Occipital lobe (tissue), 2 donors: Measurements from ENCODE around the gene CCDC170. TPM values are rescaled to one million over a fixed set of nuclear protein-coding genes. Genes with fewer than 3 reads are reported as not detected.
"Not testable (repeated sequence)": the region's sequence is repeated elsewhere in the genome, so short reads cannot be mapped to it uniquely, and the experiment has no call there.

Experiments
- DNase-seq: peaks from one replicate; lab custom pipeline; 2025; lab: John Stamatoyannopoulos, UW
- total RNA-seq: library from RNA; depleted of rRNA; stranded (reverse); fragments of >200 nt; gene quantifications from one replicate; pipeline ENCODE4 v1.2.3, GENCODE V29; 2014

The CCDC170 gene, protein sequence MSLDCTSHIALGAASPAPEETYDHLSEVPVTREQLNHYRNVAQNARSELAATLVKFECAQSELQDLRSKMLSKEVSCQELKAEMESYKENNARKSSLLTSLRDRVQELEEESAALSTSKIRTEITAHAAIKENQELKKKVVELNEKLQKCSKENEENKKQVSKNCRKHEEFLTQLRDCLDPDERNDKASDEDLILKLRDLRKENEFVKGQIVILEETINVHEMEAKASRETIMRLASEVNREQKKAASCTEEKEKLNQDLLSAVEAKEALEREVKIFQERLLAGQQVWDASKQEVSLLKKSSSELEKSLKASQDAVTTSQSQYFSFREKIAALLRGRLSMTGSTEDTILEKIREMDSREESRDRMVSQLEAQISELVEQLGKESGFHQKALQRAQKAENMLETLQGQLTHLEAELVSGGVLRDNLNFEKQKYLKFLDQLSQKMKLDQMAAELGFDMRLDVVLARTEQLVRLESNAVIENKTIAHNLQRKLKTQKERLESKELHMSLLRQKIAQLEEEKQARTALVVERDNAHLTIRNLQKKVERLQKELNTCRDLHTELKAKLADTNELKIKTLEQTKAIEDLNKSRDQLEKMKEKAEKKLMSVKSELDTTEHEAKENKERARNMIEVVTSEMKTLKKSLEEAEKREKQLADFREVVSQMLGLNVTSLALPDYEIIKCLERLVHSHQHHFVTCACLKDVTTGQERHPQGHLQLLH
- total RNA-seq: 0.47 TPM

DNA sequence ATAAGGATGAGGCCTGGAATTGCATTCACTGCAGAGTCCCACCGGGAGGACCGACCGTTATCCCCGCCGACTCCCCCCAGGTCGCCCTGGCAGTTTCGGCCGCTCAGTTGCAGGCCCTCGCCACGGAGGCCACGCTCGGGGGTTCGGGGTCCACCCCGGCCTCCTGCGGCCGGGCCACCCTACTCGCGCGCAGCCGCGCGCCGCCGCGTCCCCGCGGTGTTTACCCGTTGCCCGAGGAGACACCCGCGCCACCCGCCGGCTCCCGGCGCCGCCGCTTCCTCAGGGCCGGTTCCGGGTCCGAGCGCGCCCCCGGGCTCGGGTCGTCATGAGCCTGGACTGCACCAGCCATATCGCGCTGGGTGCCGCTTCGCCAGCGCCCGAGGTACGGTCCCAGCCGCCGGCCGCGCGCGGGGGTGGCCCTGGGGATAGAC is at the start of gene CCDC170:
Gene CCDC170 (plus strand): TSS at position 214 of the 431 bp plus-strand sequence. CDS start 112 bp downstream, at position 326.
- peak; percentile 25 for DNase-seq

DNA sequence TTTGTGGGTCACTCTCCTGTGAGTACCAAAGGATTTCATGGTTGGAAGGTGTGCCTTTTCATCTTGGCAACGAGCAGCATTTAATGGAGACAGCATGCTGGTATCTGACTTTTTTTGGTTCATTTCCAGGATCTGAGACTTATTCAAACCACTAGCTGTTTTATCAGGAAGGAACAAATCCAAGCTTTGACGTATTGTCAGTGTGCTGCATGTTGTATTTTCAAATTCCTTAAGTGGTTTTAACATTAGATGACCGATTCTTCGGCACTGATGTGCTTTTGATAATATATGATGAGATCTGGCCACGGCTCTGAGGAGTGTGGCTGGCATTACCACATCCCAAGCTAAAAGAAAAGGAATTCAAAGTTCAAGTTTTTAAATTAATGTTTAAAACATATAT is 48.3 kb upstream of the CCDC170 start:
- no peak for DNase-seq

DNA sequence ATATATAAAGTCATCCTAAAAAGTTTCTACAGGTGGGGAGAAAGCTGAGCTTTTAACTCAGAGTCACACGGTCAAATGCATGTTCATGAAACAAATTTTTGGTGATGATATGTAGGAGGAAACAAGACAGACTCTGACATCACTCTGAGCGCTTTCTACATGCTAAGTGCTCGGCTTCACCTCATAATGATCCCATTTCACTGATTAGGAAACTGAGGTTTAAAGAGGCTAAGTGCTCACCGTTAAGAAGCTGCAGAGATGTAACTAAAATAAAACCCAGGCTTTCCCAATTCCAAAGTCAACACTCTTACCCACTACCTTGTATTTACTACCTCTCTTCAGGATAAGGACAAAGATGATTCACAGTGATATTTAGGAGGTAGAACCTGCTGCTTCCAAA is 46.6 kb upstream of the CCDC170 start:
- DNase-seq: no peak

DNA sequence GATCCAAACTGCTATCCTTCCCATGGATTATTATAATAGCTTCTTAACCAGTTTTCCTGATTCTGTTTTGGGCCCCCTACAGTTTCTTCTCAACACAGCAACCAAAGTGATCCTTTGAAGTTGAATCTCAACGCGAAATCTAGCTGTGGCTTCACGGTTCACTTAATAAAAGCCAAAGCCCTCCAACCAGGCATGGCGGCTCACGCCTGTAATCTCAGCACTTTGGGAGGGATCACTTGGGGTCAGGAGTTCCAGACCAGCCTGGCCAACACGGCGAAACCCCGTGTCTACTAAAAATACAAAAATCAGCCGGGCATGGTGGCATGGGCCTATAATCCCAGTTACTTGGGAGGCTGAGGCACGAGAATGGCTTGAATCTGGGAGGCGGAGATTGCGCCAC is 45.2 kb upstream of the CCDC170 start:
- DNase-seq: no peak

DNA sequence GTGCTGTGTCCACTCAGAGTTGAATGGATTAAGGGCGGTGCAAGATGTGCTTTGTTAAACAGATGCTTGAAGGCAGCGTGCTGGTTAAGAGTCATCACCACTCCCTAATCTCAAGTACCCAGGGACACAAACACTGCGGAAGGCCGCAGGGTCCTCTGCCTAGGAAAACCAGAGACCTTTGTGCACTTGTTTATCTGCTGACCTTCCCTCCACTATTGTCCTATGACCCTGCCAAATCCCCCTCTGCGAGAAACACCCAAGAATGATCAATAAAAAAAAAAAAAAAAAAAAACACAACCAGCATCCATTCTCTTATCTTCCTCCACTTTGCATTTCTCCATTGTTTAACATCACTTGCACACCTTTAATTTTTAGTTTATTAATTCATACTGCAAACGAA is 42.9 kb upstream of the CCDC170 start:
- not testable (repeated sequence) for DNase-seq

DNA sequence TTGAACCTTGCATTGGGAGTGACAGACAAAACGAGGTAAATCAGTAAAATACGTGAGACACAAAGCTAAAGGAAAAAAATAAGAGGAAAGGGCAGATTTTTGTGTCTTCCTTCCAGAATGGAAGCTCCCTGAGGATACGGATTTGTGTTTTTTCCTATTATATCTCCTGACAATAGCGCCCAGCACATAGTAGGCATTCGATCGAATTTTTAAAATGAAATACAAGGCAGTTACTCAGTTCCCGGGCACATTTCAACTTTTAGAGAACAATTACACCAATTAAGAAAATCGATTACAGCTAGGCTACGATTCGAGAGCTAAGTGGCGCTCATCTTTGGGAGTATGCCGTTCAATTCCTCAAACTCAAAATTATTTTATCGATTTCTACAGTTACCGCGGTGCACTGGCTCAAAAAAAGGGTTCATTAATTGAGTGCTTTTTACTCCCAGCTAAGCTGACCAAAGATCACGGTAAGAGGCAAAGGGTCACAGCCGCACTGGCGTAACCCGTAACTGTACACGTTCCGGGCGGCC is 42.3 kb upstream of the CCDC170 start:
- no peak for DNase-seq

DNA sequence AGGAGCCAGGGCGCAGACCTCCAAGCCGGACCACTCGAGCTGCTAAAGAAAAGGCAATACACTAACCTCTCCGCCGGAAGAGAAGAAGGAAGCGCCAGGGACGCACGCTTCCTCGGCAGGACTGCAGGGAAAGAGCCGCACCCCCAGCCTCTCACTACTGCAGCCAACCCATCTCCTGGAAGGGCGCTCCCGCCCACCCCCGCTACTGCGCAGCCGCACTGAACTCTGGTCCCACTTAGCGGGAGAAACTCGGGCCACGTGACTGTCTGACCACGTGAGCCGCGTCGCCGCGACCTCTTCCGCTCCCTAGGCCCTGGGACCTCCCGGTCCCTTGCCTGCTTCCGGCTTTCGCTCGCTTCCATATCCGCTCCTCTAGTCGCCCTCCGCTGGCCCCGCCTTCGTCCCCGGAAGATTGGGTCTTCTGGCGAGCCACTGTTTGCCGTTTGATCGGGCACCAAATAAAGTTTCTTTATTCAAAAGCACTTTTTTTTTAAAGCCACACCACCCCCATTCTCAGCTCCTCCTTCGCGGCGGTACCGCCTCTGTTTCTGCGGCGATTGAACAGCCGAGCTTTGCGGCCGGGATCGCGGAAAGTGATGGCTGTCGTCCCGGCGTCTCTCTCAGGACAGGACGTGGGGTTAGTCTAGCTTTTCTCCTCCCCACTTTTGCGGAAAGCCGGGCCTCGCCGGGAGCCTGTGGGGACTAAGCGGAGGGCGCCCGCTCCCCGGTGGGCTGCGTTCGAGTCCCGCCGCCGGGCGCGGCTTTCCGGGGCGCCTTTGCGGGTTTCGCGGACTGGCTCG is 41.7 kb upstream of the CCDC170 start, which contains the start of gene RMND1:
Gene RMND1 (minus strand): TSS at position 177 of the 800 bp plus-strand sequence. CDS start 6,315 bp downstream, outside the sequence.
- DNase-seq: peak; percentile 98

DNA sequence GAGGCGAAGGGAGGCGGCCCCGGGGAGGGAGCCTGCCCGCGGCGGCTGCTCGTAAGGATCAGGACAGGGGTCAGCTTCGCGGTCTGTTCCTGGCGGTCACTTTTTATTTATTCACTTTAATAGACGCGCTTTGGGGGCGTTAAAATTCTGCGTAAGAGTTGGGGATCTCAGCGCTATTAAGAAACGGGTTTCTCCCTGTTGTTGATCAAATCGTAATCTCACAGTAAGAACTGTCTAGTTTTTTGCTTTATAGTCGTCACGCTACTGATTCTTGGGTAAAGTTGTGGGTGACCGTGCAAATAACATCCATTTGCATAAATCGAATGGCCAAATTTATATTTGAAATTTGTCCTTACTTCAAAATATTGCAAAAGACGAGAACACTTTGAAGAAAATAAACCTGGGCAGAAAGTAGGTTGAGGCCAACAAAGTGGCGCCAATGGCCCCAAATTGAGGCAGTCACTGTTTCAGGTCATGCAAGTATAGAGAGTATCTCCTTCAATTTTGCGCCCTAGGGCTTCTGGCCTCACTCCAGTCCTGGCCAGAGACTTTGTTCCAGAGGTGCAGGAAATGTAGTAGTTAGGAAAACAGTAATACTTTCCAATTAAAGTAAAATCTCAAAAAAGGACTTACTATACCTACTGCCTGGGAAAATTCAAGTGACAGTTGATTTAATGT is 40.9 kb upstream of the CCDC170 start:
- no peak for DNase-seq

DNA sequence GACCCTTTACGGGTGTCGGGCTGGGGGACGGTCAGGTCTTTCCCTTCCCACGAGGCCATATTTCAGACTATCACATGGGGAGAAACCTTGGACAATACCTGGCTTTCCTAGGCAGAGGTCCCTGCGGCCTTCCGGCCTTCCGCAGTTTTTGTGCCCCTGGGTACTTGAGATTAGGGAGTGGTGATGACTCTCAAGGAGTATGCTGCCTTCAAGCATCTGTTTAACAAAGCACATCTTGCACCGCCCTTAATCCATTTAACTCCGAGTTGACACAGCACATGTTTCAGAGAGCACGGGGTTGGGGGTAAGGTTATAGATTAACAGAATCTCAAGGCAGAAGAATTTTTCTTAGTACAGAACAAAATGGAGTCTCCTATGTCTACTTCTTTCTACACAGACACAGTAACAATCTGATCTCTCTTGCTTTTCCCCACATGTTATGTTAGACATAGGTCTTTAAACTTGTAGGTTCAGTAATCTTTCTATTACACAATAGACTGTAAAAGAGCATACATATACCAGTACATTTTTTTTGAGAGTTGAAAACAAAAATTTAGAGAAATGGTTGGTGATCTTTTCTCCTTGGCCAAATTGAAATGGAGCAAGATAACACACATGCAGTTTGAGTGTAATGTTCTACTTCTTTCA is 37.9 kb upstream of the CCDC170 start:
- DNase-seq: not testable (repeated sequence)

DNA sequence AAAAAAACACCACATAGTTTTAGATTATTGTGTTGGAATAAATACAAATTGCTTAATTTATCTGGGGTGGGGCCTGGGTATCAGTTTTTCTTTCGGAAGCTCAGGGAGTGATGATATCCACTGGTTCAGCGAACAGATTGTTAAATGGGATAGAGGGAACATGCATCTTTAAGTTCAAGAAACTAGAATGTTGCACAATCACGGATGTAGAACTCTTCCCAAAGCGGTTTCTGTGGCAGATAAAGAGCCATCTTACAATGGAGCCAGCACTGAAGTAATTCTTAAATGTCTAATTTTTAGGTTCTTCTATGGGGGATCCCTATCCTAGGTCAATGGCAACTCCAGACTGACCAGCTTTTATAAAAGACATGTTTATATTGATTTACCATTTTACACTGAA is 32.1 kb upstream of the CCDC170 start:
- DNase-seq: no peak

DNA sequence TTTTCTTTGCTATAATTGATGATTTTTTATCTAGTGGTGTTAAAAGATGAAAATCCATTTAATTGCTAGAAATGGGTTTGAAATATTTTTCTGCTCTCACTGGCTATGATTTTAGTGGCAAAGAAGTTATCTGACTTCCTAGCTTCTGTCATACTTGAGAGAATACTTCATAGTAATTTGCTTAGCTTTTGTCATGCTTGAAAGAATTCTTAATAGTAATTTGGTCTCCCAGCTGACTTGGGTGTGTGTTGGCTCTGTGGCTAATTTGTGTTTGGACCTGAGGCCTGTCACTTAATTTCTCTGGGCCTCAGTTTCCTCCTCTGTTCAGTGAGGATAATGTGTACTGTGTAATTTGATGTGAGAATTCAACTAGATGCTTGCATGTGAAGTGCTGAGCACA is 29.1 kb upstream of the CCDC170 start:
- no peak for DNase-seq

DNA sequence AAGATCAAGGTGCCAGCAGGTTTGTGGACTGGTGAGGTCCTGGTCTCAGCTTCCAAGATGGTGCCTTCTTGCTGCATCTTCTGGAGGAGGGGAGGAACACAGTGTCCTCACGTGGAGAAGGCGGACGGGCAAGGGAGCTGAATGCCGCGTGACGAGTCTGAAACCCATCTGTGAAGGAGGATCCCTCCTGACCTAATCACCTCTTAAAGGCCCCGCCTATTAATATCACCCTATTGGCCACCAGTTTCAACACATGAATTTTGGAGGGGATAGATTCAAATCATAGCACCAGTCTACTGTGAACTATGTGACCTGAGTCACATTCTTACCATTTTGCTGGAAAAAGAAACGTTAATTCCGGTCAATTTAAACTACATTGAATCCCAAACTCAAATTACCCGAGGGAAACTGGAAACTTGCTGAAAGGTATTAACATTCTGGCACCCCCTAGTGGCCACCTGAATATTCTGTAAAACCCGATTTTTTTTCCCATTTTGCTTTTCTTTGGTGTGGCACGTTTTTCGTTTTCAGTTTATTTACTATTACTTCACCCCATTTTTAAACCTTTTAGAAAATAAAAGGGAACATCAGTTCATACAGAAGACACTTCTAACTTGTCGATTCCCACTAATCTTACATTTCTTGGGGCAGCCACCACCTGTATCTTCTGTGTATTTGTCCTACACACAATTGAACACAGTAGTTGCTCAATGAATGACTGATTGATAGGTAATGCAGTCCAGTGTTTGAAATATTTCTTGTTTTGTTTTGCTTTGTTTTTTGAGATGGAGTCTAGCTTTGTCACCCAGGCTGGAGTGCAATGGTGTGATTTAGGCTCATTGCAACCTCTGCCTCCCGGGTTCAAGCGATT is 17.9 kb upstream of the CCDC170 start:
- DNase-seq: no peak

DNA sequence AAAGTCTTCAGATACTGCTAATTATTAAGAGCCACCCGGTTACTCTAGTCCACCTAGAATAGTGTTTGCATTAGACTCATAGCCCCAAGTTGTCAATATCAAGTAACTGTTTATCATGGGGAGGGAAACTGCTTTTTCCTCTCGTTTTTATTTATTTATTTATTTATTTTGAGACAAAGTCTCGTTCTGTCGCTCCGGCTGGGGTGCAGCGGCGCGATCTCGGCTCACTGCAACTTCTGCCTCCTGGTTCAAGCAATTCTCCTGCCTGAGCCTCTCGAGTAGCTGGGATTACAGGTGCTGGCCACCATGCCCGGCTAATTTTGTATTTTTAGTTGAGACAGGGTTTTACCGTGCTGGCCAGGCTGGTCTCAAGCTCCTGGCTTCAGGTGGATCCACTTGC is 16.1 kb upstream of the CCDC170 start:
- no peak for DNase-seq

DNA sequence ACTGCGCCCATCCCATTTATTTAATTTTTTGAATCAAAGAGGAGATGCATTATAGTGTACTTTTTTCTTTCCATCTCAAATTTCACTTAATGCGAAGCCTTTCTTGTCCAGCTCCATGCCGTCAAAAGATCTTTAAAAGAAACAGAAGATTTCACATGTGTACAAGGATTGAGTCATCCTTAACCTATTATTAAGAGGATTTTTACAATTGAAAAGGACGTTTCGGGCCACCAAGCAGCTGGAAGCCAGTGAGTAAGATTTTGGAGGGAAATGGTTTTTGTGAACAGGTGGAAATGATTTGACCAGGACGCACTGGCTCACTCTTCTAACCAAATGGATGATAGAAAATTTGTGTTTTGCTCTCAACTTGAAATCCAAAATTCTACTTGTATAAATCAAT is 15.1 kb upstream of the CCDC170 start:
- DNase-seq: no peak

DNA sequence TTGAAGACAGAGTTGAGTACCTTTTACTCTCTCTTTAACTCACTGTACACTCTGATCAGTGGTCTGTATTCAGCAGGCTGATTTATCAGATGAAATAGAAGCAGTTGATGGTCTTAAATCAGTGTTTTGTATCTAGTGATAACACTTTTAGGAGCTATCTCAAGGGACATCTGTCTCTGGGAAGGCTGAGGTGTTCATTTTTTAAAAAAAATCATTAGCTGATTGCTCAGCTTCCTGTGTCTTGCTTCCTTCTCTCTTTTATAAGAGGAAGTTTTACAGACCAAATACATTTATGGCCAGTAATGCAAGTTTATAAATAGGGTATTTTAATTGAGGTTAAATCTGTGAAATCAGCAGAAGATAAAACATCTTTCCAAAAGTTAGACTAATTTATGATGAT is 12.0 kb upstream of the CCDC170 start:
- no peak for DNase-seq

DNA sequence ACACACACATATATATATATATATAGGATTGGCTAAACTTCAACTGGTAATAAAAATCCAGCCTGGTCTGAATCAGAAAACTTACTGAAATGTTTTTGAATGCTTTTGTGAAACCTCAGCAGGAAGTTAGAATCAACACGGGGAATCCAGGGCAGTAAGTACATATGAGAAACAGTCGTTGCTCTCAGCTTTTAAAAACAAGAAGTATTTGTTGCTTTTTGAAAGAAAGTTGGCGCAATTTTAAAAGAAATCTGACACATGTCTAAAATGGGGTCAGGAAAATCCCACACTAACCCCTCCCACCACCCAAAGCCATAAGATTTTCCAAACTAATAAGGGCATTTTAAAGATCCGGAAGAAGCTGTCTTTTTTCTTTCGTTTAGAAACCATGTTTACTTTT is 11.5 kb upstream of the CCDC170 start:
- no peak for DNase-seq

DNA sequence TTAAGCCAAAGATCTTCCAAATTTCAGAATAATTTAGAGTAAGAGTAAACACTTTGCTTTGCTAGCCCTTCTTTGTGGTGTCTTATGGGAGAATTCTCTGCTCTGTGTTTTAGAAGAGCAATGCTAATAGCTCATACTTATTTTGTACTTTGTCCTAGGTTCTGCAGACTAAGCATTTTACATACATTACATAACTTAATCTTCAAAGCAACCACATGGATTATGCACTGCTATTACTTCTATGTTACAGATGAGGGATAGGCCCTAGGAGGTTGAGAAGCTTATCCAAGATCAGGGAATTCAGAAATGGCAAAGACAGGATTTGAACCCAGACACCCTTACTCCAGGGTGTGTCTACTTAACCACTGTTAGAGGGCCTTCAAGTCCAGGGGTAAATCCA is 9.8 kb upstream of the CCDC170 start:
- DNase-seq: no peak

DNA sequence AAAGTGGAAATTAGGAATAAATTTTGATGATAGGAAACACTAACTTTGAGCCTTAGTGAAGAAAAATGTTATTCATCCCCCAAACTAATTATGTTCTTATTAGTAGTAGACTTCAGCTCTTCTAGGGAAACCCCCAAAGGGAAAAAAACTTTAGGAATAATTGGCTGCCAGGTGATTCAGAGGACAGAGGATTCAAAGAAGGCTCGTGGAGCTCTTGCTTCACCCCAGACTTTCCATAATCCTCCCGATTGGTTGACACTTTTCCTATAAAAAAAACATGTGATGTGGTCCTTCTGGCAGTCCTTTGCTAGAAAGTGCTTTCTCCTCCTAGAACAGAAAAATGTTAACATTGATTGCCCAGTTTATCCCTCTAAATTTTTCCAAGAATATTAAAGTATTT is 5.6 kb upstream of the CCDC170 start:
- no peak for DNase-seq

DNA sequence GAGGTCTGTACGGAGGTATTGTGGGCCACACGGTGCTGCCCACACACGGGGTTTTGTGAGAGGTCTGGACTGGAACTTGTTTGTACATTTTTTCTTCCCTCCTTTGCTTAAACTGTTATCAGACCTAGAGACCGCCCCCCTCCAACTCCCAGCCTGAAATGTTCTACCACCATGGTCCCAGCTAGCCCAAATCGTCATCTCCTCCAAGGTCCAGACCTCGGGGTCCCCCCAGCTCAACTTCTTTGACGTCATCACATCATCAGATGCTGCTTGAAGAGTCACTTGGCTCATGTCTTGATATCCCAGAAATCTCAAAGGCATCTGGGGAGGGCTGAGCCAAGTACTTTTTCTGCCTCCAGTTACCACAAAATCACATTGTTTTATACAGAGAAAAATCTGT is 2.8 kb upstream of the CCDC170 start:
- no peak for DNase-seq
